Effector memory CD4-positive, alpha-beta T cell (primary cell): ENCODE measurements around the gene TP53I13.

Experiments used
- DNase-seq, 3 donors: peaks; one replicate each; pipeline ENCODE4 v3.0.0-alpha.2; 2020
- H3K27ac ChIP-seq: 2 replicates; pipeline ENCODE4 v1.7.0; 2013; ENCODE audit warnings: mild to moderate bottlenecking, low read length, moderate library complexity; ENCODE audit not compliant: insufficient read depth, poor library complexity, severe bottlenecking
- H3K27me3 ChIP-seq: replicated peaks from 2 replicates; pipeline ENCODE4 v1.7.0; 2013; ENCODE audit warnings: mild to moderate bottlenecking, low read length; ENCODE audit not compliant: insufficient read depth, control insufficient read depth, poor library complexity, severe bottlenecking
- H3K36me3 ChIP-seq: 2 replicates; pipeline ENCODE4 v1.7.0; 2013; ENCODE audit warnings: mild to moderate bottlenecking, low read length, moderate library complexity; ENCODE audit not compliant: control insufficient read depth, insufficient read depth
- H3K4me1 ChIP-seq: 2 replicates; pipeline ENCODE4 v1.7.0; 2013; ENCODE audit warnings: low read length, mild to moderate bottlenecking; ENCODE audit not compliant: control insufficient read depth, insufficient read depth, poor library complexity, severe bottlenecking
- H3K4me3 ChIP-seq: 2 replicates; pipeline ENCODE4 v1.7.0; 2013; ENCODE audit warnings: low read length, low read depth, mild to moderate bottlenecking; ENCODE audit not compliant: insufficient read depth, poor library complexity, severe bottlenecking
- H3K9me3 ChIP-seq: 2 replicates; pipeline ENCODE4 v1.7.0; 2013; ENCODE audit warnings: mild to moderate bottlenecking, low read length, moderate library complexity; ENCODE audit not compliant: control insufficient read depth

The TP53I13 gene

GRCh38 chr17:29588562-29589411, 20.3 kb downstream of the TP53I13 start:
- peak overlapping the region; percentile 78 for H3K4me3 ChIP-seq
- H3K36me3 ChIP-seq: no peaks in the 10 kb centered on the region
- peaks cover 68% of the 10 kb centered on the region for H3K4me1 ChIP-seq
- no peaks in the 10 kb centered on the region for H3K9me3 ChIP-seq
- peak overlapping the region; percentile 63 for H3K27ac ChIP-seq
- H3K27me3 ChIP-seq: no peaks in the 10 kb centered on the region
- peak; percentile 19 to 43 (median 27) for DNase-seq

- Histone ChIP-seq H3K36me3 (no peaks in the 10 kb centered on the region), H3K27ac (peak within 1 kb of the TSS; percentile 67), H3K4me3 (peak within 1 kb of the TSS; percentile 79), H3K9me3 (no peaks in the 10 kb centered on the region), H3K27me3 (no peaks in the 10 kb centered on the region), H3K4me1 (peaks cover 61% of the 10 kb centered on the region)
- peak; percentile 70 to 77 (median 73) for DNase-seq
Measured at GRCh38 chr17:29589524-29590410, 21.3 kb downstream of the TP53I13 start, which contains the start of gene GIT1. Gene GIT1 (minus strand): TSS chr17:29589648. CDS start chr17:29589378, 270 bp downstream.

GRCh38 chr17:29590411-29591145, 22.1 kb downstream of the TP53I13 start:
- no peaks in the 10 kb centered on the region for H3K36me3 ChIP-seq
- H3K27ac ChIP-seq: peak overlapping the region; percentile 23
- peak overlapping the region; percentile 79 for H3K4me3 ChIP-seq
- DNase-seq: no peak
- H3K9me3 ChIP-seq: no peaks in the 10 kb centered on the region
- H3K27me3 ChIP-seq: no peaks in the 10 kb centered on the region
- H3K4me1 ChIP-seq: peaks cover 53% of the 10 kb centered on the region

GRCh38 chr17:29591146-29591736, 22.7 kb downstream of the TP53I13 start:
- Histone ChIP-seq H3K27me3 (no peaks in the 10 kb centered on the region), H3K27ac (peak overlapping the region; percentile 23), H3K4me3 (peak overlapping the region; percentile 79), H3K36me3 (no peaks in the 10 kb centered on the region), H3K4me1 (peaks cover 48% of the 10 kb centered on the region), H3K9me3 (no peaks in the 10 kb centered on the region)
- DNase-seq: no peak

GRCh38 chr17:29591737-29592608, 23.5 kb downstream of the TP53I13 start:
- Histone ChIP-seq H3K4me1 (peaks cover 48% of the 10 kb centered on the region), H3K36me3 (no peaks in the 10 kb centered on the region), H3K27me3 (no peaks in the 10 kb centered on the region), H3K27ac (no peak overlapping the region), H3K9me3 (no peaks in the 10 kb centered on the region), H3K4me3 (peak overlapping the region; percentile 79)
- DNase-seq: peak; percentile 56 to 72 (median 61)

- H3K9me3 ChIP-seq: no peaks in the 10 kb centered on the region
- no peak within 1 kb of the TSS for H3K27ac ChIP-seq
- no peak for DNase-seq
- no peaks in the 10 kb centered on the region for H3K27me3 ChIP-seq
- H3K4me3 ChIP-seq: peak within 1 kb of the TSS; percentile 76
- H3K36me3 ChIP-seq: no peaks in the 10 kb centered on the region
- peaks cover 42% of the 10 kb centered on the region for H3K4me1 ChIP-seq
Measured at GRCh38 chr17:29592850-29593551, 24.5 kb downstream of the TP53I13 start, which contains the start of gene ANKRD13B. Gene ANKRD13B (plus strand): TSS chr17:29593132. CDS start chr17:29593622, 490 bp downstream.

GRCh38 chr17:29593591-29594518, 25.4 kb downstream of the TP53I13 start:
- Histone ChIP-seq H3K36me3 (no peaks in the 10 kb centered on the region), H3K4me3 (peak overlapping the region; percentile 52), H3K27me3 (no peaks in the 10 kb centered on the region), H3K27ac (no peak overlapping the region), H3K4me1 (peaks cover 34% of the 10 kb centered on the region), H3K9me3 (no peaks in the 10 kb centered on the region)
- no peak for DNase-seq
